ENCODE data around the gene AKR1A1.
"Not testable (repeated sequence)": the region's sequence is repeated elsewhere in the genome, so short reads cannot be mapped to it uniquely, and the experiment has no call there.

Gene AKR1A1

GRCh38 chr1:45516465-45516864, 34.2 kb upstream of the AKR1A1 start:
- Histone ChIP-seq H2AFZ (ENCODE audit: low read length) (no peak overlapping the region), H2BK120ac (ENCODE audit: low read depth, low read length) (no peak overlapping the region), H3K4me1 (ENCODE audit: control insufficient read depth in 2 of 2, insufficient read depth in 1 of 2, low read depth in 1 of 2, low read length in 2 of 2) (peaks cover 2 to 9% of the 10 kb centered on the region in 2 donors), H3K36me3 (replicated peaks in 1 of 2; ENCODE audit: control insufficient read depth in 2 of 2, insufficient read depth in 2 of 2, low read length in 2 of 2) (peaks cover 36 to 67% of the 10 kb centered on the region in 2 donors), H3K14ac (ENCODE audit: low read length) (no peak overlapping the region), H4K91ac (ENCODE audit: low read depth, low read length, poor library complexity) (no peak overlapping the region), H3K23ac (ENCODE audit: low read depth, low read length, poor library complexity) (no peak overlapping the region), H3K79me1 (ENCODE audit: low read depth, low read length) (peaks cover 11% of the 10 kb centered on the region), H4K8ac (ENCODE audit: low read depth, low read length) (no peak overlapping the region), H3K9ac (ENCODE audit: low read depth, low read length, poor library complexity) (no peak overlapping the region), H3K27me3 (ENCODE audit: control insufficient read depth in 3 of 3, insufficient read depth in 3 of 3, low read depth in 1 of 3, low read length in 3 of 3) (no peaks in the 10 kb centered on the region), H3K9me3 (replicated peaks in 1 of 2; ENCODE audit: control insufficient read depth in 2 of 2, insufficient read depth in 1 of 2, low read depth in 1 of 2, low read length in 2 of 2) (no peaks in the 10 kb centered on the region), H3K4me2 (ENCODE audit: insufficient read depth, low read length, poor library complexity, severe bottlenecking) (no peak overlapping the region), H3K18ac (ENCODE audit: low read length) (no peak overlapping the region), H3K4ac (ENCODE audit: low read length) (no peak overlapping the region), H3K4me3 (ENCODE audit: low read length in 2 of 2) (no peak overlapping the region), H2BK15ac (ENCODE audit: low read length) (no peak overlapping the region), H2BK12ac (ENCODE audit: low read length) (no peak overlapping the region), H2BK5ac (ENCODE audit: low read length) (no peak overlapping the region), H3K27ac (replicated peaks; ENCODE audit: low read length) (no peak overlapping the region), H2AK5ac (ENCODE audit: low read depth, low read length) (no peak overlapping the region)
- WGBS, 2 donors (ENCODE audit: extremely low coverage in 2 of 2, insufficient read length in 2 of 2, insufficient replicate concordance in 1 of 2), result no CpG with 5 or more reads among the region's 4 CpGs
- no peak for DNase-seq (ENCODE audit: low spot score)

- not testable (repeated sequence) for H2BK5ac ChIP-seq (ENCODE audit: low read length); H3K23ac ChIP-seq (ENCODE audit: low read depth, low read length, poor library complexity); H3K9ac ChIP-seq (ENCODE audit: low read depth, low read length, poor library complexity); H3K4ac ChIP-seq (ENCODE audit: low read length); H2AK5ac ChIP-seq (ENCODE audit: low read depth, low read length); H3K14ac ChIP-seq (ENCODE audit: low read length); H2AFZ ChIP-seq (ENCODE audit: low read length); H4K91ac ChIP-seq (ENCODE audit: low read depth, low read length, poor library complexity); H3K27me3 ChIP-seq (ENCODE audit: control insufficient read depth in 3 of 3, insufficient read depth in 3 of 3, low read depth in 1 of 3, low read length in 3 of 3); H3K9me3 ChIP-seq (replicated peaks in 1 of 2; ENCODE audit: control insufficient read depth in 2 of 2, insufficient read depth in 1 of 2, low read depth in 1 of 2, low read length in 2 of 2); H3K4me1 ChIP-seq (ENCODE audit: control insufficient read depth in 2 of 2, insufficient read depth in 1 of 2, low read depth in 1 of 2, low read length in 2 of 2); H3K4me3 ChIP-seq (ENCODE audit: low read length in 2 of 2); H2BK12ac ChIP-seq (ENCODE audit: low read length); H2BK15ac ChIP-seq (ENCODE audit: low read length); H3K18ac ChIP-seq (ENCODE audit: low read length); H3K4me2 ChIP-seq (ENCODE audit: insufficient read depth, low read length, poor library complexity, severe bottlenecking); H2BK120ac ChIP-seq (ENCODE audit: low read depth, low read length); H3K27ac ChIP-seq (replicated peaks; ENCODE audit: low read length); H4K8ac ChIP-seq (ENCODE audit: low read depth, low read length); DNase-seq (ENCODE audit: low spot score)
- peaks cover 13% of the 10 kb centered on the region for H3K79me1 ChIP-seq (ENCODE audit: low read depth, low read length)
- H3K36me3 ChIP-seq (replicated peaks in 1 of 2; ENCODE audit: control insufficient read depth in 2 of 2, insufficient read depth in 2 of 2, low read length in 2 of 2), result peaks cover 28 to 49% of the 10 kb centered on the region in 2 donors
- WGBS, 2 donors (ENCODE audit: extremely low coverage in 2 of 2, insufficient read length in 2 of 2, insufficient replicate concordance in 1 of 2), result no CpG with 5 or more reads among the region's 4 CpGs
Measured at GRCh38 chr1:45518366-45518765, 32.3 kb upstream of the AKR1A1 start.

GRCh38 chr1:45518910-45519309, 31.7 kb upstream of the AKR1A1 start:
- H3K18ac ChIP-seq (ENCODE audit: low read length), result no peak overlapping the region
- peaks cover 2 to 9% of the 10 kb centered on the region in 2 donors for H3K4me1 ChIP-seq (ENCODE audit: control insufficient read depth in 2 of 2, insufficient read depth in 1 of 2, low read depth in 1 of 2, low read length in 2 of 2)
- no peak overlapping the region for H2BK12ac ChIP-seq (ENCODE audit: low read length)
- no peak overlapping the region for H2AFZ ChIP-seq (ENCODE audit: low read length)
- no peak overlapping the region for H4K8ac ChIP-seq (ENCODE audit: low read depth, low read length)
- no peak for DNase-seq (ENCODE audit: low spot score)
- H3K27ac ChIP-seq (replicated peaks; ENCODE audit: low read length), result no peak overlapping the region
- H3K9ac ChIP-seq (ENCODE audit: low read depth, low read length, poor library complexity), result no peak overlapping the region
- peak overlapping the region; percentile 32 for H3K4me2 ChIP-seq (ENCODE audit: insufficient read depth, low read length, poor library complexity, severe bottlenecking)
- no peak overlapping the region for H2BK5ac ChIP-seq (ENCODE audit: low read length)
- H2AK5ac ChIP-seq (ENCODE audit: low read depth, low read length), result no peak overlapping the region
- no peaks in the 10 kb centered on the region for H3K27me3 ChIP-seq (ENCODE audit: control insufficient read depth in 3 of 3, insufficient read depth in 3 of 3, low read depth in 1 of 3, low read length in 3 of 3)
- no peaks in the 10 kb centered on the region for H3K9me3 ChIP-seq (replicated peaks in 1 of 2; ENCODE audit: control insufficient read depth in 2 of 2, insufficient read depth in 1 of 2, low read depth in 1 of 2, low read length in 2 of 2)
- H3K4ac ChIP-seq (ENCODE audit: low read length), result no peak overlapping the region
- H3K36me3 ChIP-seq (replicated peaks in 1 of 2; ENCODE audit: control insufficient read depth in 2 of 2, insufficient read depth in 2 of 2, low read length in 2 of 2), result peaks cover 23 to 43% of the 10 kb centered on the region in 2 donors
- no peak overlapping the region for H2BK15ac ChIP-seq (ENCODE audit: low read length)
- no peak overlapping the region for H3K14ac ChIP-seq (ENCODE audit: low read length)
- no peak overlapping the region for H4K91ac ChIP-seq (ENCODE audit: low read depth, low read length, poor library complexity)
- H2BK120ac ChIP-seq (ENCODE audit: low read depth, low read length), result no peak overlapping the region
- no CpG with 5 or more reads among the region's 1 CpG for WGBS, 2 donors (ENCODE audit: extremely low coverage in 2 of 2, insufficient read length in 2 of 2, insufficient replicate concordance in 1 of 2)
- no peak overlapping the region for H3K23ac ChIP-seq (ENCODE audit: low read depth, low read length, poor library complexity)
- no peak overlapping the region for H3K4me3 ChIP-seq (ENCODE audit: low read length in 2 of 2)
- H3K79me1 ChIP-seq (ENCODE audit: low read depth, low read length), result peaks cover 13% of the 10 kb centered on the region

GRCh38 chr1:45519774-45520173, 30.9 kb upstream of the AKR1A1 start:
- not testable (repeated sequence) for H3K9me3 ChIP-seq (replicated peaks in 1 of 2; ENCODE audit: control insufficient read depth in 2 of 2, insufficient read depth in 1 of 2, low read depth in 1 of 2, low read length in 2 of 2); H3K9ac ChIP-seq (ENCODE audit: low read depth, low read length, poor library complexity); H2AFZ ChIP-seq (ENCODE audit: low read length); H3K23ac ChIP-seq (ENCODE audit: low read depth, low read length, poor library complexity); H4K91ac ChIP-seq (ENCODE audit: low read depth, low read length, poor library complexity); H3K27ac ChIP-seq (replicated peaks; ENCODE audit: low read length); H3K4me2 ChIP-seq (ENCODE audit: insufficient read depth, low read length, poor library complexity, severe bottlenecking); DNase-seq (ENCODE audit: low spot score); H2AK5ac ChIP-seq (ENCODE audit: low read depth, low read length); H3K4me3 ChIP-seq (ENCODE audit: low read length in 2 of 2); H2BK5ac ChIP-seq (ENCODE audit: low read length); H2BK12ac ChIP-seq (ENCODE audit: low read length); H3K4me1 ChIP-seq (ENCODE audit: control insufficient read depth in 2 of 2, insufficient read depth in 1 of 2, low read depth in 1 of 2, low read length in 2 of 2); H2BK120ac ChIP-seq (ENCODE audit: low read depth, low read length); H3K27me3 ChIP-seq (ENCODE audit: control insufficient read depth in 3 of 3, insufficient read depth in 3 of 3, low read depth in 1 of 3, low read length in 3 of 3); H4K8ac ChIP-seq (ENCODE audit: low read depth, low read length); H2BK15ac ChIP-seq (ENCODE audit: low read length); H3K18ac ChIP-seq (ENCODE audit: low read length); H3K4ac ChIP-seq (ENCODE audit: low read length); H3K14ac ChIP-seq (ENCODE audit: low read length)
- peaks cover 13% of the 10 kb centered on the region for H3K79me1 ChIP-seq (ENCODE audit: low read depth, low read length)
- peaks cover 16 to 36% of the 10 kb centered on the region in 2 donors for H3K36me3 ChIP-seq (replicated peaks in 1 of 2; ENCODE audit: control insufficient read depth in 2 of 2, insufficient read depth in 2 of 2, low read length in 2 of 2)
- no CpG with 5 or more reads among the region's 16 CpGs for WGBS, 2 donors (ENCODE audit: extremely low coverage in 2 of 2, insufficient read length in 2 of 2, insufficient replicate concordance in 1 of 2)
